Measurements from ENCODE around the gene ZACN. TPM values are rescaled to one million over a fixed set of nuclear protein-coding genes. Genes with fewer than 3 reads are reported as not detected.

The ZACN gene
- total RNA-seq, 1 experiment from 2014 or later = 0.34 TPM

- Mint-ChIP-seq H3K4me1 (ENCODE audit: low read depth, unreplicated experiment) (peaks cover 39% of the 10 kb centered on the region), H3K27me3 (ENCODE audit: insufficient read depth, unreplicated experiment) (no peaks in the 10 kb centered on the region), H3K4me3 (ENCODE audit: unreplicated experiment) (no peak overlapping the region), H3K27ac (ENCODE audit: unreplicated experiment) (peak overlapping the region; percentile 14), H3K9me3 (ENCODE audit: unreplicated experiment) (no peaks in the 10 kb centered on the region), H3K36me3 (ENCODE audit: insufficient read depth, unreplicated experiment) (no peaks in the 10 kb centered on the region)
- H3K27me3 ChIP-seq (replicated peaks; ENCODE audit: control insufficient read depth, insufficient read depth, low read length) = no peaks in the 10 kb centered on the region
- no peak overlapping the region for H3K4me3 ChIP-seq (ENCODE audit: low read depth, low read length)
- H3K36me3 ChIP-seq (ENCODE audit: control insufficient read depth, insufficient read depth, low read length) = no peaks in the 10 kb centered on the region
- no TSS peak for BruUV-seq (replicated peaks)
- H3K4me1 ChIP-seq = peaks cover 7% of the 10 kb centered on the region
- intact Hi-C loops (cut with micrococcal nuclease; ENCODE audit: unreplicated experiment) = no loop called here
- POLR2A ChIA-PET = no interaction called here
- H3K9me3 ChIP-seq = no peaks in the 10 kb centered on the region
- no peak for TF ChIP-seq CTCF (IDR thresholded peaks at IDR 0.05; ENCODE audit: insufficient read depth in 1 of 2, low read depth in 1 of 2, low read length in 1 of 2, severe bottlenecking in 1 of 2, unreplicated experiment in 1 of 2)
- CTCF ChIA-PET = interaction anchor here (0.6 to 4.9 kb wide), 5 partner anchors 10 to 102 kb away, joined by 3 to 41 read pairs (median 4); no protein-coding TSS in a partner anchor
- DNase-seq = no peak
Observed at GRCh38 chr17:76122431-76123190, 43.6 kb downstream of the ZACN start.

DNA sequence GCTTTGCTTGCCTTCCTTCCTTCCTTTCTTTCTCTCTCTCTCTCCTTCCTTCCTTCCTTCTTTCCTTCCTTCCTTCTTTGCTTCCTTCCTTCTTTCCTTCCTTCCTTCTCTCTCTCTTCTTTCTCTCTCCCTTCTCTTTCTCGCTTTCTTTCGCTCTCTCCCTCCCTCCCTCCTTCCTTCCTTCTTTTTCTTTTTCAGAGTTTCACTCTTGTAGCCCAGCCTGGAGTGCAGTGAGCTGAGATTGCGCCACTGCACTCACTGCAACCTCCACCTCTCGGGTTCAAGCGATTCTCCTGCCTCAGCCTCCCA lies 44.2 kb downstream of the ZACN start:
- Histone ChIP-seq H3K36me3 (ENCODE audit: control insufficient read depth, insufficient read depth, low read length) (no peaks in the 10 kb centered on the region), H3K4me1 (peaks cover 7% of the 10 kb centered on the region), H3K4me3 (ENCODE audit: low read depth, low read length) (no peak overlapping the region), H3K9me3 (no peaks in the 10 kb centered on the region), H3K27me3 (replicated peaks; ENCODE audit: control insufficient read depth, insufficient read depth, low read length) (no peaks in the 10 kb centered on the region)
- Mint-ChIP-seq H3K36me3 (ENCODE audit: insufficient read depth, unreplicated experiment) (no peaks in the 10 kb centered on the region), H3K27ac (ENCODE audit: unreplicated experiment) (no peak overlapping the region), H3K9me3 (ENCODE audit: unreplicated experiment) (no peaks in the 10 kb centered on the region), H3K27me3 (ENCODE audit: insufficient read depth, unreplicated experiment) (no peaks in the 10 kb centered on the region), H3K4me3 (ENCODE audit: unreplicated experiment) (no peak overlapping the region), H3K4me1 (ENCODE audit: low read depth, unreplicated experiment) (peaks cover 39% of the 10 kb centered on the region)
- intact Hi-C loops (cut with micrococcal nuclease; ENCODE audit: unreplicated experiment) = no loop called here
- DNase-seq = no peak
- no TSS peak for BruUV-seq (replicated peaks)
- POLR2A ChIA-PET = no interaction called here
- no peak for TF ChIP-seq CTCF (IDR thresholded peaks at IDR 0.05; ENCODE audit: insufficient read depth in 1 of 2, low read depth in 1 of 2, low read length in 1 of 2, severe bottlenecking in 1 of 2, unreplicated experiment in 1 of 2)
- CTCF ChIA-PET = interaction anchor here (1.7 to 4.9 kb wide), 3 partner anchors 10 to 30 kb away, joined by 4 to 41 read pairs (median 9); no protein-coding TSS in a partner anchor

DNA sequence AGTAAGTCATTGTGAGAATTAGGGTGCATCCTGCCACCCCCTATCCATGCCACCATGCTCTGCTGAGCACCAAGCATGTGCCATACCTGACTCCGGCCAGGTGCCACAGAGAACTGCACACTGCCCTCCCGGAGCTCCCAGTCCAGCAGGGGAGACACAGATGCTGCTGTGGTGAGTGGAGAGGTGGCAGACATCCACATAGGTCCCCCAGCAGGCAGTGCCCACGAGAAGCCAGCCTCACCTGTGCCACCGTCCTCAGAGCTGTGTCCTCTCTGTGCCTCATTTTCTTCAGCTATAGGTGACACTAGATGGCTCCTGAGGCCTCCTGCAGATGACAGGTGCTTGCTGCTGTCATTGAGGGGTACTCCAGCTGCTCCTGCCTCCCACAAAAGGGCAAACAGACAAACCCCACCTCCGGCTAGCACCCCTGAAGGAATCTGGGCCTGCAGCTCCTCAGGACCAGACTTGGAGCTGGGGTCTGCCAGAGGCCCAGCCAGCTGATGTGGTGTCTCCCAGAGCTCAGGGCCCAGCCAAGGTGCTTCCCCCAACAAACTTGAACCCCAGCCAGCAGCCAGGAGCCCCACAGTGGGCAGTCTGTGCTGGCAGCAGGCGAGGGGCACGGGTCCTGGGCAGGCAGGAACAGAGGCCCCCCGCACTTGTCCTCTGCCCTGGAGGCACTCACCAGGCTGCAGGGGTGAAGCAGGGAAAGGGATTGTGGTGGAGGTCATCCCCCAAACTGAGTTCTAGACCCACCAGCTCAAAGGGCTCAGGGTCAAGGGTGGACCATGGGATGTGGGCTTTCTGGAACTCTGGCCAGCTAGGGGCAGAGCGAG lies 45.0 kb downstream of the ZACN start:
- Histone ChIP-seq H3K4me3 (ENCODE audit: low read depth, low read length) (no peak overlapping the region), H3K27me3 (replicated peaks; ENCODE audit: control insufficient read depth, insufficient read depth, low read length) (no peaks in the 10 kb centered on the region), H3K4me1 (peaks cover 10% of the 10 kb centered on the region), H3K36me3 (ENCODE audit: control insufficient read depth, insufficient read depth, low read length) (no peaks in the 10 kb centered on the region), H3K9me3 (no peaks in the 10 kb centered on the region)
- no peak for TF ChIP-seq CTCF (IDR thresholded peaks at IDR 0.05; ENCODE audit: insufficient read depth in 1 of 2, low read depth in 1 of 2, low read length in 1 of 2, severe bottlenecking in 1 of 2, unreplicated experiment in 1 of 2)
- Mint-ChIP-seq H3K36me3 (ENCODE audit: insufficient read depth, unreplicated experiment) (no peaks in the 10 kb centered on the region), H3K27ac (ENCODE audit: unreplicated experiment) (no peak overlapping the region), H3K4me1 (ENCODE audit: low read depth, unreplicated experiment) (peaks cover 39% of the 10 kb centered on the region), H3K27me3 (ENCODE audit: insufficient read depth, unreplicated experiment) (no peaks in the 10 kb centered on the region), H3K9me3 (ENCODE audit: unreplicated experiment) (no peaks in the 10 kb centered on the region), H3K4me3 (ENCODE audit: unreplicated experiment) (no peak overlapping the region)
- CTCF ChIA-PET = interaction anchor here (1.0 to 4.9 kb wide), 4 partner anchors 9 to 30 kb away, joined by 3 to 41 read pairs (median 6); no protein-coding TSS in a partner anchor
- no TSS peak for BruUV-seq (replicated peaks)
- POLR2A ChIA-PET = no interaction called here
- no peak for DNase-seq
- intact Hi-C loops (cut with micrococcal nuclease; ENCODE audit: unreplicated experiment) = no loop called here

Measured in Caco-2 (cell line).